ENCODE measurements around the gene MACF1.
"Not testable (repeated sequence)": the region's sequence is repeated elsewhere in the genome, so short reads cannot be mapped to it uniquely, and the experiment has no call there.

The MACF1 gene

GRCh38 chr1:39473324-39473723, 268.8 kb downstream of the MACF1 start:
- DNase-seq, result no peak

GRCh38 chr1:39474810-39475209, 270.3 kb downstream of the MACF1 start:
- DNase-seq, result no peak

GRCh38 chr1:39475551-39475950, 271.1 kb downstream of the MACF1 start:
- not testable (repeated sequence) for DNase-seq

GRCh38 chr1:39478126-39478915, 273.8 kb downstream of the MACF1 start:
- DNase-seq, result no peak

DNA sequence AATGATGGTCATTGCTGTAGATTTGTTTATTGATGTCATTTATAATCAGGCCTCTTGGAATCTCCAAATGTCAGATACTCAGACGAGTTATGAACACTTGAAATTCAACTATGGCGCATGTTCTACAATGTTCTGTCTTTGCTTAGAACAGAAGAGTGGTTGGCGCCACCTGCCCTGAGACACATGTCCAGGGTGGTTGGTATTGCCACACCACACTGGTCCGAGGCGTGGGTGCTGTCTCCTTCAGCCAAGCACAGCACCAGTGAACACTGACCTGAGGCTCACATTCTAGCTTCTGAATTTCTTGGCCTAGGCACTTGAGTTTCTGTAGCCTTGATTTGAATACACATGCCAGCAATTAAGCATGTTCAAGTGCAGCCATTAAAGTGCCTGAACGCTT, 276.8 kb downstream of the MACF1 start:
- no peak for DNase-seq

DNA sequence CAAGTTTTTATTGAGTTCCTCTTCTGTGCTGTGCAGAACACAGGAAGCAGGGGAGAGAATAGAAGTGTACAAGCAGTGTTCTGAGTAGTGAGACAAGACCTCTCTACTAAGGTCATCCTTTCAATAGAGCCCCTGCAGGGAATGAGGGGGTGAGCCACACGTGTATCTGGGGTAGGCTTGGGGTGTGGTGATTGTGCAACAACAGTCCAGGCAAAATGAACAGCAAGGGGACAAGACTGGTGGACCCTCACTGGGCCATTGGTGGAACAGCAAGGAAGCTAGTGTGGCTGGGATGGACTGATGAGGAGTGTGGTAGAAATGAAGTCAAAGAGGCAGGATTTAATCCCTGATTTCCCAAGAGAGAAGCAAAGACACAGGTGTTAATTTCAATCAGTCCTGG, 278.8 kb downstream of the MACF1 start:
- no peak for DNase-seq

DNA sequence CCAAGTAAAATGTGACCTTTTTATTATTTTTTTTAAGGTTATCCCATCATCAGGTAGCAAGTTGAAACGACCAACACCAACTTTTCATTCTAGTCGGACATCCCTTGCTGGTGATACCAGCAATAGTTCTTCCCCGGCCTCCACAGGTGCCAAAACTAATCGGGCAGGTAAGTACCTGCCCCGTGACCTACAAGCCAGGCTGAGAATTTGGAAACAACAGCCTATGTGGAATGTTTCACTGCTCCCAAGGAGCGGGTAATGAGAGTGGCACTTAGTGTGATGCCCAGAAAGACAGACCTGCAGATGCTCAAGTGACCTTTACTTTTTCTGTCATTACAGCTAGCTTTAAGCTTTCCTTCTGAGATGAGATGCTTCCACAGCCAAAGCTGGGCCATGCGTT, 280.1 kb downstream of the MACF1 start:
- no peak for DNase-seq

DNA sequence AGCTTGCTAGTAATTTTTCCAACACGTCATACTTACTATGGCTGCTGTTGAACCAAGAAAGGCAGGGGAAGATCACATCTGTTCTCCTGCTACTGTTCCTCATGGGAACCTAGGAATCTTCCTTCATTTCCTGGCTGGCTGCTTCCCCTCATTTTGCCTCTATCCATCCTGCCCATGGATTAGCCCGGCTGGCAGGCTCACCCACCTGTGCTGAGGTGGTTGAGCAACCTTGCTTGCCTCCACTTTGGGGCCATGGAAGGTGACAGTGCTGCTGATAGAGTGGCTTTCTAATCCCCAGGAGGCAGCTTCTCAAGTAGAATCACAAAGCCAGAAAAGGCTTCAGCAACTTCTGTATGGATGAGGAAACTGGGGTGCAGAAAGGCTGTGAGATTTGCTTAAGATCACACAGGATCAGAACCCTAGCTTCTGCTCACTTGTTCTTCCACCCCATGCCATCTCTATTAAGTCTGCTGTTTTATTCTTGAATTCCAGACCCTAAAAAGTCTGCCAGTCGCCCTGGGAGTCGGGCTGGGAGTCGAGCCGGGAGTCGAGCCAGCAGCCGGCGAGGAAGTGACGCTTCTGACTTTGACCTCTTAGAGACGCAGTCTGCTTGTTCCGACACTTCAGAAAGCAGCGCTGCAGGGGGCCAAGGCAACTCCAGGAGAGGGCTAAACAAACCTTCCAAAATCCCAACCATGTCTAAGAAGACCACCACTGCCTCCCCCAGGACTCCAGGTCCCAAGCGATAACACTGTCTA, 280.7 kb downstream of the MACF1 start:
- DNase-seq, result no peak

DNA sequence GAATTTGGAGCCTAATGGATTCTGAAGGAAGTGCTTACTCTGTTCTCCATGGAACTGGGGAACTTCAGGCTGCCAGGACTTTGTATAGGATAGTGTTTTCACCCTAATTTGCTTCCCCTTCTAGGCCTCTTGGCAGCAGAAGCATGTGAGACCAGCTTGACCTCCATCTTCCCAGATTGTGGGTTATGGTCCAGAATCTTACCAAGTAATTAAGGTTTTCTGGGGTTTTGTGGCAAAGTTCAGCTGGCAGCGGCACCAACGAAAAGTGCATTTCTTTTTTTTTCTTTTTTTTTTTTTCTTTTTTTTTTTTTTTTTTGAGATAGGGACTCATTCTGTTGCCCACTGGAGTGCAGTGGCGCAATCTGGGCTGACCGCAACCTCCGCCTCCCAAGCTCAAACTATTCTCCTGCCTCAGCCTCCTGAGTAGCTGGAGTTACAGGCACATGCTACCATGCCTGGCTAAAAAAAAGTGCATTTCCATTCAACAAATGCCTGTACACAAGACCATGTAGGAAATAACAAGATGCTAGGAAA, 283.6 kb downstream of the MACF1 start:
- DNase-seq, result no peak

DNA sequence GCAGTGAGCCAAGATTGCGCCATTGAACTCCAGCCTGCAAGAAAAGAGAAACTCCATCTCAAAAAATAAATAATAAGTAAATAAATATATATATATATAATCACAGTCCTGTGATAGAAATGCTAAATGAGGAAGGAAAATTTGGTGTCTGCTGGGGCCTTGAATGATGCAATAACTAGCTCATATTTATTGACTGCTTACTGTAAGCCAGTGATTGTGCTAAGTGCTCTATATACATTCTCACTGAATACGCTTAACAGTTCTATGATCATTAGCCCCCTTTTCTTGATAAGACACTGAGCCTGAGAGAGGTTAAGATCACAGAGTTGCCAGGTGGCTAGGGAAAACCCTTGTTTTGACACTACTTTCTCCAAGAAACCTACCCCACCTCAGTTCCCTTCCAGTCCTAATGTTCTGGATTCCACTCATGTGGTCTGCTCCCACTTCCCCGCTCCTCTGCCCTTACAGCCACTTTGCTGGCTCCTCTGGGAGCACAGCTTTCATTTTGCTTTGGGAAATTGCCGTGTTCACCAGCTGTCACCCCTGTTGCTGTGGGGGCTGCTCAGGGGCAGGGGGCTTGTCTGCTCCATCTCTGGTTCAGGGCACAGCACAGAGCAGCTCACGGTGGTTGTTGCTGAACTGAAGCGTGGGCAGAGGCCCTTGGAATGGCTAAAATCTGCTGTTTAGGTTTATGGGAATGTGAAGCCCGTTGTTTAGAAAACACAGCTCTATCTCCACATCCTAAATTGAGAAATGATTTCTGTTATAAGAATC, 284.5 kb downstream of the MACF1 start:
- DNase-seq, result no peak

- peak; percentile 85 for DNase-seq
Measured at GRCh38 chr1:39489567-39490239, 285.2 kb downstream of the MACF1 start.

DNA sequence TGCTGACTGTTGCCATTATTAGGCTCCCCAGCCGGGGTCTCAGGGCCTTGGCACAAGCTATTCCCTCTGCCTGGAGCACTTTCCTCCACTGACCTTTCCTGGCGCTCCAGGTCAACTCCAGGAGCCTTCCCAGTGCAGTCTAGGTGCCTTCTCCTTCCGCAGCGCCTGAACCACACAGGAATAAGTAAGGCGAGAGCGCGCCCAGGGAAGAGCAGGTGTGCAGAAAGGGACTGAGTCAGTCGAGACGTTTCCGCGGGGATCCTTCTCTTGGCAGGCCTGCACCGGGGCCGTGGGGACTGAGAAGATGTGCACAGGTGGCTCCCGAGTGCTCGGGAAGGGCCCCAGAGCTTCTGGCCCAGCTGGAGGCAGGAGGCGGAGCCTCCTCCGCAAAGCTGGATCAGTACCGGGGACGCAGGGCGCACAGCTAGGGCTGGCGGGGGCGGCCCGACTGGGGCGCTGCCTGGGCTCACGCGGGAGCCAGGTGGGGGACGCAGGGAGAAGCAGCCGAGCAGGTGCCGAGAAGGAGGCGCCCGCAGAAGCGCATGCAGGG, 286.2 kb downstream of the MACF1 start:
- no peak for DNase-seq

DNA sequence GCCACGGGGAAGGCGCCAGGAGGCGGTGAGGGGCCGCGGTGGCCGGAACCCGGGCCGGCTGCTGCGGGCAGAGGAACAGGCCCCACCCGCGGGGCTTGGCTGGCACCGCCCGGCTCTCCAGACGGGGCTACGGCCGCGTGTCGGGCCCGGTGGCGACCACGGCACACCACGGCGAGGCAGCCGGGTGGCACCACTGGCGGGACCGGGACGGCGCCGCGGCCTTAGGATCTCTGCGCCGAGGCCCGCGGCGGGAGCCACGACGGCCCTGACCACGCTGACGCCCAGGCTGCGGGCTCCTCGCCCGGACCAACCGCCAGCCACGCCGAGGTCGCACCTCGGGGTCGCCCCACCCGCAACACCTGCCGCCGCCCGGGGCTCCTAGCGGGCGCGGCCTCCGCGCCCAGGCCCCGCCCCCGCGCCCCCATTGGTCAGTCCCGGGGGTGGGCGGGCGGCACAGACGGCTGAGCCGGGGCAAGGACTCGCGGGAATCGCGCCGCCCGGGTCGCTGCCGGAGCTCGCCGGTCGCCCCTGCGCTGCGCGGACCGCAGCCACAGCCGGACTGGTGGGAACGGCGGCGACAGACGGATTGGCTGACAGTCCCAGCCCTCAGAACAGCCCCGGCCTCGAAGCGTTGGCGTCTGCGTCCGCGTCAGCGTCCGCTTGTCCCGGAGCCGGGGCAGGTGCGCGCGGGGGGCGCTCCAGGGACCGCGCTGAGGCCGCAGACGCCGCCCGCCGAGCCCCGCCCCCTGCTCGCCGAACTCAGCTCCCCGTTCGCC, 286.8 kb downstream of the MACF1 start, which contains the start of gene BMP8A:
Gene BMP8A (plus strand): TSS at position 491 of the 776 bp plus-strand sequence. CDS start 356 bp downstream, outside the sequence.
- DNase-seq, result peak; percentile 98

- DNase-seq, result not testable (repeated sequence)
Measured at GRCh38 chr1:39492118-39493042, 287.9 kb downstream of the MACF1 start.

GRCh38 chr1:39493043-39493810, 288.7 kb downstream of the MACF1 start:
- DNase-seq, result not testable (repeated sequence)

DNA sequence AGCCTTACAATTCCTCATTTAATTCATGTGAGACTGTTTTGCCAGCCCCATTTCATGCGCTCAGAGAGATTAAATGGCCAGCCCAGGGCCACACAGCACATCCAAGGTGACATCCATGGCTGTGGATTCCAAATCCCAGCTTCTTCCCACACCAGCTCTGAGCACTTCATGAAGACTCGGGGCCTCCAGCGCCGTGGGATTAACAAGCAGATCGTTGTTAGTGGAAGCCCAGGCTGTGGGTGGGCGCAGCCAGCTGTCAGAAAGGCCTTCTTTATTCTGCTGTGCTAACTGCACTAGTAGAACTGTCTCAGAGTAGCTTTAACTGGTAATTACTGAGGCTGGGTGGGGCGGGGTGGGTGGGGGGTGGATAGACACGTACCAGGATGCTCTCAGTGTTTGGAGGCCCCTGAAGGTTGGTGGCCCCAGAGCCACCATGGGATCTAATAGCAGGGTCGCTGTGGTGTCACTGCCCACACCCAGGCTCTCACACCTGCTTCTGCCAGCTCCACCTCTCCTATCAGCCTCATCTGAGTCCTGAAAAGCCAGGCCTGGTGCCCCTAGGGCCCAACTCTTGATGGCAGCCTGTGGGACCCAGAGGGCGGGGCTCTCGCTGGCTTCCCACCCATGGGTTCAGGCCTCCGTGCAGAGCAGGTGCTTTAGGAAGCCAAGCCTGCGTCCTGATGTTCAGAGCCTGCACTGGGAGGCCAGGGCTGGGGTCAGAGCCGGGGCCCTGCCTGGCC, 290.3 kb downstream of the MACF1 start:
- no peak for DNase-seq

DNA sequence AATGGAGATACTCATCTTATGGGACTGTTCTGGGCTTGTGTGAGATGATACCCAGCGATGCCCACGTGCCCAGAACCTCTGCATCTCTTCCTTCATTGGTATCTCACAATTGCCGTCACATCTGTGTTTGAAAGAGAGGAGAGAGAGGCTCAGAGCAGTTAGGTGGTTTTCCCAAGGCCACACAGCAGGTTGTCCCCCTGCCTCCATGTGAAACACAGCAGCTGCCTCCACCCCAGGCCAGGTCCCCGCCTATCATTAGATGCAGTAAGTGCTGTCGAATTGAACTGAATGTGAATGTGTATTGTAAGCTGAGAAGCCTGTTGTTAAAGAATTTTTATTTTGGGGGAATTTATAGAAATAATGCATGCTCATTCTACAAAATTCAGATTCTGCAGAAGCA, 292.0 kb downstream of the MACF1 start:
- DNase-seq, result not testable (repeated sequence)

DNA sequence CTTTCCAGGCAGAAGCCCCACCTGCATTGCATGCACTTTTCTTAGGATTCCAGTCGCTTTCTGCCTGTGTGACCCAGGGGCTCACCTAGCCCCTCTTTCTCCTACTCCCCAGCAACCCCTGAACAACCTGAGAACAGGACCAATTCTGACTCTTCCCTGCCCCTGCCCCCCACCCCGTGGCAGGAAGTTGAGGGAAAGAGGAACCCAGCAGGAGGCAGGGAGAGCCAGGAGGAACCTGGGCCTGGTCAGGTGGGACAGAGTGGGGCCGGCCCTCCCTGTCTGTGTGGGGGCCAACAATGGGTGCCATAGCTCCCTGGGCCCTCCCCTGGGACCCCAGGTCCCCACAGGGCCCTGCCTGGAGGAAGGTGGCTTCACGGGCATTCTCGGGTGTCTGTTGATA, 293.1 kb downstream of the MACF1 start:
- no peak for DNase-seq
